Osteocyte (in vitro differentiated cells): ENCODE results near the gene R3HDM4. TPM values are rescaled to one million over a fixed set of nuclear protein-coding genes. Genes with fewer than 3 reads are reported as not detected.
A peak's percentile ranks its signal among the peaks of the same experiment; 100 is the strongest.

Source experiments
- DNase-seq: peaks from one replicate; pipeline ENCODE4 v3.0.0; 2021; ENCODE audit warnings: mixed read lengths; ENCODE audit not compliant: unreplicated experiment; ENCODE audit errors: extremely low spot score
- H3K27ac Mint-ChIP-seq: one replicate; pipeline ENCODE4 v1.8.0; 2021; ENCODE audit warnings: mild to moderate bottlenecking, mixed read lengths; ENCODE audit not compliant: unreplicated experiment
- H3K27me3 Mint-ChIP-seq: one replicate; pipeline ENCODE4 v1.8.0; 2021; ENCODE audit warnings: mixed read lengths; ENCODE audit not compliant: unreplicated experiment
- H3K36me3 Mint-ChIP-seq: one replicate; pipeline ENCODE4 v1.8.0; 2021; ENCODE audit warnings: mixed read lengths; ENCODE audit not compliant: unreplicated experiment
- H3K4me1 Mint-ChIP-seq: one replicate; pipeline ENCODE4 v1.8.0; 2021; ENCODE audit warnings: mixed read lengths; ENCODE audit not compliant: unreplicated experiment
- H3K4me3 Mint-ChIP-seq: one replicate; pipeline ENCODE4 v1.8.0; 2021; ENCODE audit warnings: mild to moderate bottlenecking, moderate library complexity, mixed read lengths; ENCODE audit not compliant: unreplicated experiment
- H3K9me3 Mint-ChIP-seq: one replicate; pipeline ENCODE4 v1.8.0; 2021; ENCODE audit warnings: mixed read lengths; ENCODE audit not compliant: unreplicated experiment
- total RNA-seq: library from RNA; stranded (reverse); gene quantifications from 2 replicates; pipeline ENCODE4 v1.2.1, GENCODE V29; 2021
- TF ChIP-seq, protein P1 (sequence below): fragments of 200-600 bp; sonication (generic); IDR thresholded peaks from 2 replicates; pipeline ENCODE4 v1.5.0; 2021; ENCODE audit warnings: antibody characterized with exemption, mild to moderate bottlenecking, moderate library complexity

The R3HDM4 gene
- total RNA-seq, 1 donor from 2014 or later: 63.5 TPM

- H3K9me3 Mint-ChIP-seq: no peaks in the 10 kb centered on the region
- TF ChIP-seq, protein P1, sequence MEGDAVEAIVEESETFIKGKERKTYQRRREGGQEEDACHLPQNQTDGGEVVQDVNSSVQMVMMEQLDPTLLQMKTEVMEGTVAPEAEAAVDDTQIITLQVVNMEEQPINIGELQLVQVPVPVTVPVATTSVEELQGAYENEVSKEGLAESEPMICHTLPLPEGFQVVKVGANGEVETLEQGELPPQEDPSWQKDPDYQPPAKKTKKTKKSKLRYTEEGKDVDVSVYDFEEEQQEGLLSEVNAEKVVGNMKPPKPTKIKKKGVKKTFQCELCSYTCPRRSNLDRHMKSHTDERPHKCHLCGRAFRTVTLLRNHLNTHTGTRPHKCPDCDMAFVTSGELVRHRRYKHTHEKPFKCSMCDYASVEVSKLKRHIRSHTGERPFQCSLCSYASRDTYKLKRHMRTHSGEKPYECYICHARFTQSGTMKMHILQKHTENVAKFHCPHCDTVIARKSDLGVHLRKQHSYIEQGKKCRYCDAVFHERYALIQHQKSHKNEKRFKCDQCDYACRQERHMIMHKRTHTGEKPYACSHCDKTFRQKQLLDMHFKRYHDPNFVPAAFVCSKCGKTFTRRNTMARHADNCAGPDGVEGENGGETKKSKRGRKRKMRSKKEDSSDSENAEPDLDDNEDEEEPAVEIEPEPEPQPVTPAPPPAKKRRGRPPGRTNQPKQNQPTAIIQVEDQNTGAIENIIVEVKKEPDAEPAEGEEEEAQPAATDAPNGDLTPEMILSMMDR: no peak
- no peak for DNase-seq
- H3K36me3 Mint-ChIP-seq: peaks cover 8% of the 10 kb centered on the region
- H3K4me1 Mint-ChIP-seq: peaks cover 16% of the 10 kb centered on the region
- no peak overlapping the region for H3K27ac Mint-ChIP-seq
- no peaks in the 10 kb centered on the region for H3K27me3 Mint-ChIP-seq
- H3K4me3 Mint-ChIP-seq: no peak overlapping the region
These were observed 6.5 kb downstream of the R3HDM4 start for GRCh38 chr19:906480-906879.

DNA sequence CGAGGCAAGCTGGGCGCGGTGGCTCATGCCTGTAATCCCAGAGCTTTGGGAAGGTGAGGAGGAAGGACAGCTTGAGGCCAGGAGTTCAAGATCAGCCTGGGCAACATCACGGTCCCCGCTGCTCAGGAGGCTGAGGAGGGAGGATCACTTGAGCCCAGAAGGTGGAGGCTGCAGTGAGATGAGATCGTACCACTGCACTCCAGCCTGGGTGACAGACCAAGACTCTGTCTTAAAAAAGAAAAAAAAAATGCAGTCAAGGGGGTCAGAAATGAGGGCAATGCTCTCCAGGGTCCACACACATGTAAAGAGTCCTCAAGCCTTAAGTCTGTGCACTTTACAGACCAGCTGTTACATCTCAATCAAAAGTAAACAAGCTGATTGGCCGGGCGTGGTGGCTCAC is 8.5 kb downstream of the R3HDM4 start:
- no peak for DNase-seq
- Mint-ChIP-seq H3K4me1 (peaks cover 12% of the 10 kb centered on the region), H3K27me3 (no peaks in the 10 kb centered on the region), H3K9me3 (no peaks in the 10 kb centered on the region), H3K4me3 (no peak overlapping the region), H3K27ac (no peak overlapping the region), H3K36me3 (peaks cover 8% of the 10 kb centered on the region)
- TF ChIP-seq, protein P1: no peak

DNA sequence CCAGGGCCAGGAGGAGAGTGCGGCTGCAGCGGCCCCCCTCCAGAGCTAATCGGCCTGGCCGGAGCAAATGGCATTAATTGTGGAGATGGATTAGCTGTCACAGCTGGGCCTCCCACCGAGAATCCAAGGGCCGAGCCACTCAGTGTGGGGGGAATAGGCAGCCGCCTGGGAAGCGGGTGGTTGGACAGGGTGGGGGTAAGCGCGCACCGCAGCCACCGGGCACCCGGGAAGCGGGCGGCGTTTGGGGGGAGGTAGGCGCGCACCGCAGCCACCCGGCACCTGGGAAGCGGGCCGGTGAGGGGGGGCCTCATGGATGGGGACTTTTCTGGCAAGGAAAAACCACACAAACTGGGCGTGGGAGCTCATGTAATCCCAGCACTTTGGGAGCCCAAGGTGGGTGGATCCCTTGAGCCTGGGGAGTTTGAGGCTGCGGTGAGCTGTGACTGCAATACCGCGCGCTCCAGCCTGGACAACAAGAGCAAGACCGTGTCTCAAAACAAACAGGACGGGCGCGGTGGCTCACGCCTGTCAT is 9.7 kb downstream of the R3HDM4 start:
- TF ChIP-seq, protein P1: no peak
- no peak overlapping the region for H3K4me3 Mint-ChIP-seq
- H3K27me3 Mint-ChIP-seq: no peaks in the 10 kb centered on the region
- no peaks in the 10 kb centered on the region for H3K9me3 Mint-ChIP-seq
- peaks cover 8% of the 10 kb centered on the region for H3K36me3 Mint-ChIP-seq
- H3K4me1 Mint-ChIP-seq: peaks cover 6% of the 10 kb centered on the region
- no peak overlapping the region for H3K27ac Mint-ChIP-seq
- no peak for DNase-seq

DNA sequence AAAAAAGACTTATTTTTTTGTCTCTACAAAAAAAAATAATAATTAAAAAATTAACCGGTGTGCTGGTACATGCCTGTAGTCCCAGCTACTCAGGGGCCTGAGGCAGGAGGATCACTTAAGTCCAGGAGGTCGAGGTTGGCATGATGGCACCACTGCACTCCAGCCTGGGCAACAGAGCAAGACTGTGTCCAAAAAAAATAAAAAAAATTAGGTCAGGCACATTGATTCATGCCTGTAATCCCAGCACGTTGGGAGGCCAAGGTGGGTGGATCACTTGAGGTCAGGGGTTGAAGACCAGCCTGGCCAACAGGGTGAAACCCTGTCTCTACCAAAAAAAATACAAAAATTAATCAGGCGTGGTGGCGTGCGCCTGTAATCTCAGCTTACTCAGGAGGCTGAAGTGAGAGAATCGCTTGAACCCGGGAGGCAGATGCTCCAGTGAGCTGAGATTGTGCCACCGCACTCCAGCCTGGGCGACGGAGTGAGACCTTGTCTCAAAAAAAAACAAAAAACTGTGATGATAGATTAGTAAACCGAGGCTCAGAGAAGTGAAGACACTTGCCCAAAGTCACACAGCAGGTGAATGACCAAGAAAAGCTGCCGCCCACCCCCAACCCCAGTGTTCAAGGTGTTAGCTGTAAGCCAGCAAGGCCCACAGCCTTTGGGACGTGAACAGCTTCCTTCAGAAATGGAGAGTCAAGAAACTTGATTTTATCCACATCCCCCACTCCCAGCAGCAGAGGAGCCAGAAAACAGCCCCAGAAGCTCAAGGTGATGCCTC is 10.4 kb downstream of the R3HDM4 start:
- no peaks in the 10 kb centered on the region for H3K27me3 Mint-ChIP-seq
- TF ChIP-seq, protein P1: no peak
- peak overlapping the region; percentile 68 for H3K27ac Mint-ChIP-seq
- H3K36me3 Mint-ChIP-seq: peaks cover 8% of the 10 kb centered on the region
- no peaks in the 10 kb centered on the region for H3K9me3 Mint-ChIP-seq
- no peak overlapping the region for H3K4me3 Mint-ChIP-seq
- DNase-seq: no peak
- H3K4me1 Mint-ChIP-seq: peaks cover 6% of the 10 kb centered on the region

- no peaks in the 10 kb centered on the region for H3K27me3 Mint-ChIP-seq
- no peak overlapping the region for H3K4me3 Mint-ChIP-seq
- no peak for DNase-seq
- peaks cover 6% of the 10 kb centered on the region for H3K4me1 Mint-ChIP-seq
- TF ChIP-seq, protein P1: no peak
- no peaks in the 10 kb centered on the region for H3K9me3 Mint-ChIP-seq
- H3K27ac Mint-ChIP-seq: no peak overlapping the region
- peaks cover 11% of the 10 kb centered on the region for H3K36me3 Mint-ChIP-seq
These were observed 11.0 kb downstream of the R3HDM4 start for GRCh38 chr19:902093-902370.
